ENCODE results near the gene XXYLT1.

- no peak for TF ChIP-seq RARB (CRISPR knock-in tag; IDR thresholded peaks at IDR 0.05)
- no peak for TF ChIP-seq TOX (CRISPR knock-in tag; IDR thresholded peaks at IDR 0.05; ENCODE audit: borderline replicate concordance)
- no peak for TF ChIP-seq GLIS3 (CRISPR knock-in tag; IDR thresholded peaks at IDR 0.05)
- TF ChIP-seq PATZ1 (CRISPR knock-in tag; IDR thresholded peaks at IDR 0.05; ENCODE audit: borderline replicate concordance) = no peak
- TF ChIP-seq ZFP30 (CRISPR knock-in tag; IDR thresholded peaks at IDR 0.05) = no peak
- no peak for TF ChIP-seq ISL1 (CRISPR knock-in tag; IDR thresholded peaks at IDR 0.05)
- TF ChIP-seq ZFP3 (CRISPR knock-in tag; IDR thresholded peaks at IDR 0.05) = no peak
Measured at GRCh38 chr3:195172896-195173295, 98.1 kb downstream of the XXYLT1 start.
